Trophoblast cell (in vitro differentiated cells and primary cell): ENCODE data around the gene CDA.

Source experiments
- DNase-seq, 2 donors: peaks; one replicate each; pipeline ENCODE4 v3.0.0-alpha.2; 2016
- H2AFZ ChIP-seq: 2 replicates; pipeline ENCODE4 v1.6.1; 2013; ENCODE audit warnings: low read length, moderate library complexity, mild to moderate bottlenecking; ENCODE audit not compliant: insufficient read depth, poor library complexity
- H2AK5ac ChIP-seq: 2 replicates; pipeline ENCODE4 v1.6.1; 2013; ENCODE audit warnings: mild to moderate bottlenecking, low read length
- H2BK120ac ChIP-seq: 2 replicates; pipeline ENCODE4 v1.6.1; 2013; ENCODE audit warnings: low read length, mild to moderate bottlenecking, moderate library complexity; ENCODE audit not compliant: insufficient read depth, poor library complexity
- H2BK12ac ChIP-seq: 2 replicates; pipeline ENCODE4 v1.6.1; 2013; ENCODE audit warnings: mild to moderate bottlenecking, low read length, moderate library complexity
- H2BK5ac ChIP-seq: 2 replicates; pipeline ENCODE4 v1.6.1; 2013; ENCODE audit warnings: low read length, low read depth, moderate library complexity, mild to moderate bottlenecking; ENCODE audit not compliant: poor library complexity
- H3K14ac ChIP-seq: 2 replicates; pipeline ENCODE4 v1.6.1; 2013; ENCODE audit warnings: mild to moderate bottlenecking, low read length
- H3K18ac ChIP-seq: 2 replicates; pipeline ENCODE4 v1.6.1; 2013; ENCODE audit warnings: mild to moderate bottlenecking, low read length
- H3K23ac ChIP-seq: 2 replicates; pipeline ENCODE4 v1.6.1; 2013; ENCODE audit warnings: low read length
- H3K27ac ChIP-seq: 2 replicates; pipeline ENCODE4 v1.5.1; 2013; ENCODE audit warnings: low read depth, mild to moderate bottlenecking, inconsistent platforms, low read length, moderate library complexity
- H3K27me3 ChIP-seq: 2 replicates; pipeline ENCODE4 v1.6.1; 2013; ENCODE audit warnings: inconsistent platforms, mild to moderate bottlenecking, low read length, moderate library complexity; ENCODE audit not compliant: insufficient read depth
- H3K36me3 ChIP-seq, 2 experiments: 1 replicate in 1 of 2; 2 replicates in 1 of 2; pipeline ENCODE4 v1.6.1; 2013; ENCODE audit warnings: low read length in 2 of 2, mild to moderate bottlenecking in 2 of 2, moderate library complexity in 1 of 2; ENCODE audit not compliant: insufficient read depth in 2 of 2, control insufficient read depth in 1 of 2
- H3K4ac ChIP-seq: 2 replicates; pipeline ENCODE4 v1.6.1; 2013; ENCODE audit warnings: low read depth, mild to moderate bottlenecking, low read length, moderate library complexity
- H3K4me1 ChIP-seq, 2 experiments: 1 replicate in 1 of 2; 2 replicates in 1 of 2; pipeline ENCODE4 v1.6.1; 2013; ENCODE audit warnings: low read length in 2 of 2, mild to moderate bottlenecking in 2 of 2, moderate library complexity in 1 of 2; ENCODE audit not compliant: insufficient read depth in 2 of 2, control insufficient read depth in 1 of 2
- H3K4me2 ChIP-seq: 2 replicates; pipeline ENCODE4 v1.6.1; 2013; ENCODE audit warnings: inconsistent platforms, mild to moderate bottlenecking, low read length, moderate library complexity
- H3K4me3 ChIP-seq: 2 replicates; pipeline ENCODE4 v1.5.1; 2013; ENCODE audit warnings: mild to moderate bottlenecking, low read depth, low read length, inconsistent platforms
- H3K79me1 ChIP-seq: one replicate; pipeline ENCODE4 v1.6.1; 2013; ENCODE audit warnings: low read length
- H3K79me2 ChIP-seq: 2 replicates; pipeline ENCODE4 v1.6.1; 2013; ENCODE audit warnings: low read length, mild to moderate bottlenecking; ENCODE audit not compliant: control insufficient read depth, insufficient read depth, poor library complexity
- H3K9ac ChIP-seq: 2 replicates; pipeline ENCODE4 v1.6.1; 2013; ENCODE audit warnings: mild to moderate bottlenecking, low read length
- H3K9me3 ChIP-seq: 2 replicates; pipeline ENCODE4 v1.6.1; 2013; ENCODE audit warnings: low read depth, mild to moderate bottlenecking, control low read depth, inconsistent platforms, low read length; ENCODE audit not compliant: insufficient read depth
- H4K12ac ChIP-seq: 2 replicates; pipeline ENCODE4 v1.6.1; 2013; ENCODE audit warnings: low read depth, mild to moderate bottlenecking, low read length, moderate library complexity
- H4K8ac ChIP-seq: 2 replicates; pipeline ENCODE4 v1.6.1; 2013; ENCODE audit warnings: low read depth, mild to moderate bottlenecking, low read length, moderate library complexity
- H4K91ac ChIP-seq: one replicate; pipeline ENCODE4 v1.6.1; 2013; ENCODE audit warnings: low read depth, mild to moderate bottlenecking, low read length, moderate library complexity
- WGBS: extraction: QIAGEN DNeasy Blood & Tissue Kit; methylation state at CpG from one replicate; pipeline ENCODE4 v1.1.7; 2013; ENCODE audit warnings: missing lambda C conversion rate; ENCODE audit not compliant: insufficient read length, insufficient coverage; ENCODE audit errors: extremely low coverage; 5-methylcytosine and 5-hydroxymethylcytosine counted together

The CDA gene

DNA sequence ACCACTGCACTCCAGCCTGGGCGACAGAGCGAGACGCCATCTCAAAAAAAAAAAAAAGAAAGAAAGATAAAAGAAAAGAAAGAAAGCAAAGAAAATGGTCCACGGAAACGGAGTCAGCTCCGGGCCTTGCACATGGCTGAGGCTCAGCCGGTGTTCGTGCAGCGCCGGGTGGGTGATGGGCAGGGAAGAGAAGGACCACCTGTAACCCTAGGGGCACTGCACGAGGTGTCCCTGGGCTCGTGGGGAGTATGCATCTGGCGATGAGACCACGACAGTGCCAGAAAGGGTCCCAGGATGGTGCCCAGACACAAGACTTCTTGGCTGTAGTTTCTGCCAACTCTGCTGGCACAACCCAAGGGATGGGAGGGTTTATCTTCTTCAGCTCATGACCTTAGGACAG, 5.8 kb downstream of the CDA start:
- Histone ChIP-seq H3K4me3 (no peak overlapping the region), H3K36me3 (no peaks in the 10 kb centered on the region), H3K27me3 (no peaks in the 10 kb centered on the region), H3K79me1 (no peaks in the 10 kb centered on the region), H3K4me1 (no peaks in the 10 kb centered on the region), H4K8ac (no peak overlapping the region), H2AFZ (no peak overlapping the region), H4K91ac (no peak overlapping the region), H3K27ac (no peak overlapping the region), H4K12ac (no peak overlapping the region), H2BK120ac (no peak overlapping the region), H2BK12ac (no peak overlapping the region), H3K18ac (no peak overlapping the region), H3K23ac (no peak overlapping the region), H2AK5ac (no peak overlapping the region), H3K9me3 (no peaks in the 10 kb centered on the region), H3K79me2 (no peaks in the 10 kb centered on the region), H2BK5ac (no peak overlapping the region), H3K4me2 (no peak overlapping the region), H3K4ac (no peak overlapping the region), H3K14ac (no peak overlapping the region), H3K9ac (no peak overlapping the region)
- WGBS, result no CpG with 5 or more reads among the region's 14 CpGs
- no peak for DNase-seq

DNA sequence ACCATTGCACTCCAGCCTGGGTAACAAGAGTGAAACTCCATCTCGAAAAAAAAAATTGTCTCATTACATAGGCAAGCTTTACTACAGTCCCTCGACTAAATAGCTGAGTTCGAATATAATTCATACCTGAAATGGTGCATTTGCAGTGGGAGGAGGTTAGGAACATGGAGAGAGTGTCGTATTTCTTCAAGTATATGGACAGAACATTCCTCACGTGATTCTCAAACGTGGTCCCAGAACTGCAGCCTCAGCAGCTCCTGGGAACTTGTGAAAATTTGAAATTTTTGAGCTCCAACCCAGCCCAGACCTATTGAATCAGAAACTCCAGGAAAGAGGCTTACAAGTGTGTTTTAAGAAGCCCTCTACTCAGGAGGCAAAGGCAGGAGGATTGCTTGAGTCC, 7.2 kb downstream of the CDA start:
- Histone ChIP-seq H3K4me1 (no peaks in the 10 kb centered on the region), H3K36me3 (no peaks in the 10 kb centered on the region), H4K91ac (no peak overlapping the region), H3K4ac (no peak overlapping the region), H3K4me3 (no peak overlapping the region), H3K14ac (no peak overlapping the region), H3K79me2 (no peaks in the 10 kb centered on the region), H2BK12ac (no peak overlapping the region), H3K27me3 (no peaks in the 10 kb centered on the region), H2BK120ac (no peak overlapping the region), H2AFZ (no peak overlapping the region), H4K8ac (no peak overlapping the region), H3K4me2 (no peak overlapping the region), H3K23ac (no peak overlapping the region), H3K9ac (no peak overlapping the region), H2AK5ac (no peak overlapping the region), H4K12ac (no peak overlapping the region), H3K79me1 (no peaks in the 10 kb centered on the region), H3K27ac (no peak overlapping the region), H3K18ac (no peak overlapping the region), H2BK5ac (no peak overlapping the region), H3K9me3 (no peaks in the 10 kb centered on the region)
- DNase-seq, result no peak
- WGBS, result no CpG with 5 or more reads among the region's 6 CpGs

DNA sequence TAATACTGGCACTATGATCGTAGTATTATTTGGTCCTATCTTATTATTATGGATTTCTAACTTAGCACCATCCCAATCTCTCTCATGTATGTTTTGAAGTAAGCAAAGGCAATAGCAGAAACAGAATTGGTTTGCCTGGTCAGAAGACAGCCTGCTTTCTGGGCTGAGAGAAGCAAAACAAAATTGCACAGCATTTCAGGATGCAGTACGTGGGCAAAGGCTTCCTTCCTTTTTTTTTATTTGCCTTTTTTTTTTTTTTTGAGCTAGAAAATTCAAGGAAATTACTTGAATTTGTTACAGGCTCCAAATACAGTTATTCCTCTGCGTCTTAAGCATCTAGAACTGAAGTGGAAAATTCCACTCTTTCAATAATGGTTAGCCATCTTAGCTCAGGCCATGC, 8.8 kb downstream of the CDA start:
- Histone ChIP-seq H2AFZ (no peak overlapping the region), H3K9me3 (no peaks in the 10 kb centered on the region)

GRCh38 chr1:20600156-20600555, 11.3 kb downstream of the CDA start:
- no peaks in the 10 kb centered on the region for H3K9me3 ChIP-seq
- H3K27me3 ChIP-seq, result no peaks in the 10 kb centered on the region
- H3K23ac ChIP-seq, result no peak overlapping the region
- no peaks in the 10 kb centered on the region for H3K79me2 ChIP-seq
- H2BK12ac ChIP-seq, result no peak overlapping the region
- WGBS, result no CpG with 5 or more reads among the region's 5 CpGs
- H3K4ac ChIP-seq, result no peak overlapping the region
- no peaks in the 10 kb centered on the region for H3K36me3 ChIP-seq
- H4K91ac ChIP-seq, result no peak overlapping the region
- no peak overlapping the region for H3K4me2 ChIP-seq
- H2AK5ac ChIP-seq, result no peak overlapping the region
- no peak overlapping the region for H3K27ac ChIP-seq
- no peak for DNase-seq
- H3K9ac ChIP-seq, result no peak overlapping the region
- H3K79me1 ChIP-seq, result no peaks in the 10 kb centered on the region
- no peak overlapping the region for H2BK5ac ChIP-seq
- no peak overlapping the region for H3K4me3 ChIP-seq
- no peak overlapping the region for H4K12ac ChIP-seq
- no peak overlapping the region for H3K18ac ChIP-seq
- no peak overlapping the region for H3K14ac ChIP-seq
- H4K8ac ChIP-seq, result no peak overlapping the region
- H2AFZ ChIP-seq, result no peak overlapping the region
- H2BK120ac ChIP-seq, result no peak overlapping the region
- no peaks in the 10 kb centered on the region for H3K4me1 ChIP-seq

More for the DNA sequence above, 8.8 kb downstream of the CDA start:
- Histone ChIP-seq H4K12ac (no peak overlapping the region), H2BK120ac (no peak overlapping the region), H3K4ac (no peak overlapping the region), H3K4me2 (no peak overlapping the region), H4K8ac (no peak overlapping the region), H3K23ac (no peak overlapping the region), H3K14ac (no peak overlapping the region), H3K27me3 (no peaks in the 10 kb centered on the region), H4K91ac (no peak overlapping the region), H2BK12ac (no peak overlapping the region), H3K18ac (no peak overlapping the region), H3K9ac (no peak overlapping the region), H3K36me3 (no peaks in the 10 kb centered on the region), H3K4me1 (no peaks in the 10 kb centered on the region), H3K79me1 (no peaks in the 10 kb centered on the region), H3K4me3 (no peak overlapping the region), H3K27ac (no peak overlapping the region), H3K79me2 (no peaks in the 10 kb centered on the region), H2AK5ac (no peak overlapping the region), H2BK5ac (no peak overlapping the region)
- no CpG with 5 or more reads among the region's 3 CpGs for WGBS
- DNase-seq, result no peak
